ENCODE data around the gene ANKRD13A. TPM values are rescaled to one million over a fixed set of nuclear protein-coding genes. Genes with fewer than 3 reads are reported as not detected.
"Not testable (repeated sequence)": the region's sequence is repeated elsewhere in the genome, so short reads cannot be mapped to it uniquely, and the experiment has no call there.

ANKRD13A gene
- total RNA-seq, 1 donor from 2014 or later = 52.2 TPM

DNA sequence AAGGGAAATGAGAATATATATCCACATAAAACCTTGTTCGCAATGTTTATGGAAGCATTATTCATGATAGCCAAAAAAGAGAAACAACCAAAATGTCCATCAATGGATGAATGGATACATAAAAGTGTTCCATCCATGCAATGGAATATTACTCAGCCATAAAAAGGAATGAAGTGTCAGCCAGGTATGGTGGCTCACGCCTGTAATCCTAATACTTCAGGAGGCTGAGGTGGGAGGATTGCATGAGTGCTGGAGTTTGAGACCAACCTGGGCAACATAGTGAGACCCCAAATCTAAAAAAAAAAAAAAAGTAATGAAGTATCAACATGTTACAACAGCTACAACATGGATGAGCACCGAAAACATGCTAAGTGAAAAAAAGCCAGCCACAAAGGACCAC lies 72.7 kb downstream of the ANKRD13A start:
- Histone ChIP-seq H3K36me3 (ENCODE audit: control insufficient read depth in 3 of 3, insufficient read depth in 3 of 3, low read length in 3 of 3) (no peaks in the 10 kb centered on the region), H3K9me3 (ENCODE audit: control insufficient read depth in 3 of 3, low read length in 3 of 3) (no peaks in the 10 kb centered on the region), H3K27me3 (ENCODE audit: control insufficient read depth in 3 of 3, insufficient read depth in 3 of 3, low read length in 3 of 3) (peaks cover 0 to 6% (median 0%) of the 10 kb centered on the region in 3 donors), H3K4me3 (ENCODE audit: low read length in 3 of 3) (no peak overlapping the region), H3K9ac (ENCODE audit: low read depth in 1 of 3, low read length in 3 of 3) (no peak overlapping the region), H3K4me1 (ENCODE audit: control insufficient read depth in 3 of 3, insufficient read depth in 3 of 3, low read length in 3 of 3) (peaks cover 0 to 8% (median 6%) of the 10 kb centered on the region in 3 donors), H3K27ac (ENCODE audit: low read depth, low read length) (no peak overlapping the region)

DNA sequence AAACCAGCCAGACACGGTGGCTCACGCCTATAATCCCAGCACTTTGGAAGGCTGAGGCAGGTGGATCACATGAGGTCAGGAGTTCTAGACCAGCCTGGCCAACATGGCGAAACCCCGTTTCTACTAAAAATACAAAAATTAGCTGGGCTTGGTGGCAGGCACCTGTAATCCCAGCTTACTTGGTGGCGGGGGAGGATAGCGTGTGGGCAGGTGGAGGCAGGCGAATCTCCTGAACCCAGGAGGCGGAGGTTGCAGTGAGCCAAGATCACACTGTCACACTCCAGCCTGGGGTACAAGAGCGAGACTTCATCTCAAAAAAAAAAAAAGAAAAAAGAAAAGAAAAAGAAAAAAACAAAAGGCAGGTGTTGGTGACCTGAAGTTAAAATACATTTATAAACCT lies 73.4 kb downstream of the ANKRD13A start:
- not testable (repeated sequence) for H3K9me3 ChIP-seq (ENCODE audit: control insufficient read depth in 3 of 3, low read length in 3 of 3); H3K4me1 ChIP-seq (ENCODE audit: control insufficient read depth in 3 of 3, insufficient read depth in 3 of 3, low read length in 3 of 3); H3K36me3 ChIP-seq (ENCODE audit: control insufficient read depth in 3 of 3, insufficient read depth in 3 of 3, low read length in 3 of 3); H3K27ac ChIP-seq (ENCODE audit: low read depth, low read length); H3K27me3 ChIP-seq (ENCODE audit: control insufficient read depth in 3 of 3, insufficient read depth in 3 of 3, low read length in 3 of 3)
- Histone ChIP-seq H3K9ac (ENCODE audit: low read depth in 1 of 3, low read length in 3 of 3) (peak overlapping the region in 1 of 3 donors; percentile 25), H3K4me3 (ENCODE audit: low read length in 3 of 3) (peak overlapping the region; percentile 60 to 74 (median 61))

DNA sequence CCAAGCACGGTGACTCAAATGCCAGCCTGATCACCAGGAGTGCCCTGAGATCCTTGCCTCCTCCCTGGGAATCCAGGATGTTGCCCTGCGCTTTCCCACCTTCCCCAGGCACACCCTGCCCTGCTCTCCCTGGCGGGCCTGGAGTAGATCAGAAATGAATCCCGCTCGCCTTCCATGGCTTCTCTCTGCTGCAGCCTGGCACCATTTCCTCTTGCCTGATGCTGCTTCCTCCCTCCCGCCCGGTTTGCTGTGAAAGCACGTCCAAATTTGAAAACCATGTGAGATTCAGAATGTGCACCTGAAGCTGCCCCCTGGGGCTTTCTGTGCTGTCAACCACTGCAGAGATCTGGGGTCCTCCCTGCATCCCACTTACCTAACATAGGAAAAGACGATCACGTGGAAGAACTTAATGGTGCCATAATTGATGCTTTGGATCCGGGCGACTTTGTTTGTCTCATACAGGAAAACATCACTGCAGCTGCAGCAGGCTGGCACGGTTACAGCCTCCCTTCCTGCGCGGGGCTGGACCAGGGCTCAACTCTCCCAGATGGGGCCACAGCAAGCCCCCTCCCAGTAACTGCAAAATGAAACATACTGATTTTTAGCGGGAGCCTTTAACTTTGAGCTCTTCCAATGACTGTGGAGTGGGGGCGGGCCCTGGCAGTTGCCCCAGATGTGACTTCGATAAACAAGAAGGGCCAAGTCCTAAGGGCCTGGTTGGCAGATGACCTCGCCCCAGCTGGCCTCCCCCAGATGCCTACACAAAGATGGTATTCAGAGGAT lies 74.0 kb downstream of the ANKRD13A start:
- H3K4me1 ChIP-seq (ENCODE audit: control insufficient read depth in 3 of 3, insufficient read depth in 3 of 3, low read length in 3 of 3) = peaks cover 0 to 8% (median 6%) of the 10 kb centered on the region in 3 donors
- H3K27ac ChIP-seq (ENCODE audit: low read depth, low read length) = no peak overlapping the region
- H3K9ac ChIP-seq (ENCODE audit: low read depth in 1 of 3, low read length in 3 of 3) = peak overlapping the region in 1 of 3 donors; percentile 25
- peaks cover 0 to 6% (median 0%) of the 10 kb centered on the region in 3 donors for H3K27me3 ChIP-seq (ENCODE audit: control insufficient read depth in 3 of 3, insufficient read depth in 3 of 3, low read length in 3 of 3)
- no peaks in the 10 kb centered on the region for H3K36me3 ChIP-seq (ENCODE audit: control insufficient read depth in 3 of 3, insufficient read depth in 3 of 3, low read length in 3 of 3)
- H3K4me3 ChIP-seq (ENCODE audit: low read length in 3 of 3) = peak overlapping the region; percentile 60 to 74 (median 61)
- H3K9me3 ChIP-seq (ENCODE audit: control insufficient read depth in 3 of 3, low read length in 3 of 3) = no peaks in the 10 kb centered on the region

DNA sequence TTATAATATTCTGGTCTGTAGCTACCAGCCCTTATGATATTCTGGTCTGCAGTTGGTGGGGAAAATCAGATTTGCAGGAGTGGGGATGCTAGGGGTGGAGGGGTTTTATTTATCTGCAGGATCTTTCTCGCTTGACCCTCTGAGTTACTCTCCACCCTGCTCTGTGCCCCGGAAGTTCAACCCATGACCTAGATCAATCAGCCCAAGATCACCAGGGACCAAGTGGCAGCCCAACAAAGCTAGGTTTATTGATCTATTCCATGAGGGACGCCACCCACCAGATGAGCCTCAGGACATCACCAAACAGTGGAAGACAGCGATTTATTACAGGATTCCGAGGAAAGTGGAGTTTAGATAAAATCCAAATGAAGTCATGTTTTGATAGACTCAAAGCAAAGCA lies 74.9 kb downstream of the ANKRD13A start:
- H3K27ac ChIP-seq (ENCODE audit: low read depth, low read length) = no peak overlapping the region

DNA sequence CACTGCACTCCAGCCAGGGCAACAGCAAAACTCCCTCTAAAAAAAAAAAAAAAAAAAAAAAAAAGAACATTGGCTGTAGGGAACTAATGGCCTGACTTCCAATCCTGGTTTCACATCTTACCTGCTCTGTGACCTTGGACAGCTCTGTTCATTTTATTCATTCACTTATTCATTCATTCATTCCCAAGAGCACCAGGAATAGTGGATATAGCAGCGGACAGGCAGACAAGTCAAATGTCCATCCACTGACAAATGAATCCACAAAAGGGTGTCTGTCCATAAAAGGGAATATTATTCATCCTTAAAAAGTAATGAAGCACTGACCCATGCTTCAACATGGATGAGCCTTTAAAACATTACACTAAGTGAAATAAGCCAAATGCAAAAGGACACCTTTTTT lies 76.7 kb downstream of the ANKRD13A start:
- Histone ChIP-seq H3K27ac (ENCODE audit: low read depth, low read length) (no peak overlapping the region), H3K27me3 (ENCODE audit: control insufficient read depth in 3 of 3, insufficient read depth in 3 of 3, low read length in 3 of 3) (peaks cover 0 to 6% (median 0%) of the 10 kb centered on the region in 3 donors), H3K9me3 (ENCODE audit: control insufficient read depth in 3 of 3, low read length in 3 of 3) (no peaks in the 10 kb centered on the region), H3K9ac (ENCODE audit: low read depth in 1 of 3, low read length in 3 of 3) (no peak overlapping the region), H3K4me3 (ENCODE audit: low read length in 3 of 3) (no peak overlapping the region), H3K36me3 (ENCODE audit: control insufficient read depth in 3 of 3, insufficient read depth in 3 of 3, low read length in 3 of 3) (no peaks in the 10 kb centered on the region), H3K4me1 (ENCODE audit: control insufficient read depth in 3 of 3, insufficient read depth in 3 of 3, low read length in 3 of 3) (peaks cover 0 to 8% (median 7%) of the 10 kb centered on the region in 3 donors)

More for the DNA sequence above, 74.9 kb downstream of the ANKRD13A start:
- no peaks in the 10 kb centered on the region for H3K9me3 ChIP-seq (ENCODE audit: control insufficient read depth in 3 of 3, low read length in 3 of 3)
- peaks cover 0 to 8% (median 6%) of the 10 kb centered on the region in 3 donors for H3K4me1 ChIP-seq (ENCODE audit: control insufficient read depth in 3 of 3, insufficient read depth in 3 of 3, low read length in 3 of 3)
- H3K27me3 ChIP-seq (ENCODE audit: control insufficient read depth in 3 of 3, insufficient read depth in 3 of 3, low read length in 3 of 3) = peaks cover 0 to 6% (median 0%) of the 10 kb centered on the region in 3 donors
- H3K36me3 ChIP-seq (ENCODE audit: control insufficient read depth in 3 of 3, insufficient read depth in 3 of 3, low read length in 3 of 3) = no peaks in the 10 kb centered on the region
- no peak overlapping the region for H3K9ac ChIP-seq (ENCODE audit: low read depth in 1 of 3, low read length in 3 of 3)
- H3K4me3 ChIP-seq (ENCODE audit: low read length in 3 of 3) = no peak overlapping the region

DNA sequence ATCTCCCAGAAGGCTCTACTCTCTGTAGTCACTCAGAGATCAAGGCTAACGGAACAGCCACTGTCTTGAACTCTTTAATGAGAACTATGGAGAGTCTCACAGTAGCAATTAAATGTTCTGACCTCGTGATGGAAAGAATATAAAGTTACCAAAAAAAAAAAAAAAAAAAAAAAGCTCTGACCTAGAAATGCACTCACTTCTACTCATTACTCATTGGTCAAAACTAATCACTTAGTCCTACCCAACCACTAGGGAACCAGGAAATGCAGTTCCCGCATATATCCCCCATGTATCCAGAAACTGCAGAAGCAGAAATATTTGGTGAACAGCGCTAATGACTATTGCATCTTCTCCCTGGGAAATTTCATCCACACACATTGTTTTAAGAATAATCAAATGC lies 78.6 kb downstream of the ANKRD13A start:
- H3K9ac ChIP-seq (ENCODE audit: low read depth in 1 of 3, low read length in 3 of 3) = no peak overlapping the region
- H3K36me3 ChIP-seq (ENCODE audit: control insufficient read depth in 3 of 3, insufficient read depth in 3 of 3, low read length in 3 of 3) = no peaks in the 10 kb centered on the region
- no peak overlapping the region for H3K4me3 ChIP-seq (ENCODE audit: low read length in 3 of 3)
- no peaks in the 10 kb centered on the region for H3K9me3 ChIP-seq (ENCODE audit: control insufficient read depth in 3 of 3, low read length in 3 of 3)
- peaks cover 0 to 6% (median 0%) of the 10 kb centered on the region in 3 donors for H3K27me3 ChIP-seq (ENCODE audit: control insufficient read depth in 3 of 3, insufficient read depth in 3 of 3, low read length in 3 of 3)
- peaks cover 0 to 8% (median 7%) of the 10 kb centered on the region in 3 donors for H3K4me1 ChIP-seq (ENCODE audit: control insufficient read depth in 3 of 3, insufficient read depth in 3 of 3, low read length in 3 of 3)
- no peak overlapping the region for H3K27ac ChIP-seq (ENCODE audit: low read depth, low read length)

DNA sequence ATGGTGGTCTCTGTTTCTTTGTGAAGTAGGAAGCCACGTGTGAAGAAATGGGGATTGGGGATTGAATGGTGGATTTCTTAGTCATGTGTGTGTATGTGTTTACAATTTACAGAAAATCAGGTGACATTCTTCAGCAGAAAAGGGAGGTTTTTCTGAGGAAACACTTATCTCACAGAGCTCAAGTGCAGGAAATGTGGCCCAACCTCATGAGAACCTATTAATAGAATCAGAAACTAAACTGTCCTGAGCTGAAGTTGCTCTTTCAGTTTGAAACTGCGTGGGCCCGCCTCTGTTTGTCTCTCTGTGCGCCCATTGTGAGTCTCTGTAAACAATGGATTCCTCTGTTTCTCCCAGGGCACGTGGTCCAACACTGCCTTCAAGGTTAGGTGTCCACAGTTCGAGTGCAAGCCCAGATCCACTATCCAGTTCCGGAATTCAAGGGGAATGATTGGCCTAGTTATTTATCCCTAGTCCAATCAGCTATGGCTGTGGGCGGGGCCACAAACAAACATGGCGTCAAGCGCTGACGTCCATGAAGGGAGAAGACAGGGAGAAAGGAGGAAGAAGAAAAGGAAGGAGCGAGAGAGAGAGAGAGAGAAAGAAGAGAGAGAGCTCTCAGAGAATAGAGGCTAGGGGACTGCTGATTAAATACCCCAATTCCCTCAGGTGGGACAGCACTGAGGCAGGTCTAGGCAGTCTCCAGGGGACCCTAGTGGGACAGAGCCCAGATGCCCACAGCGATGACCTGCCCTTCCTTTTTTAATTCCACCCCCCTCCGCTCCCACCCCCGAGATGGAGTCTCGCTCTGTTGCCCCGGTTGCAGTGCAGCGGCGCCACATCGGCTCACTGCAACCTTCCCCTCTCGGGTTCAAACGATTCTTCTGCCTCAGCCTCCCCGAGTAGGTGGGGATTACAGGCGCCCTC lies 80.5 kb downstream of the ANKRD13A start:
- Histone ChIP-seq H3K4me3 (ENCODE audit: low read length in 3 of 3) (no peak overlapping the region), H3K4me1 (ENCODE audit: control insufficient read depth in 3 of 3, insufficient read depth in 3 of 3, low read length in 3 of 3) (peaks cover 0 to 2% (median 0%) of the 10 kb centered on the region in 3 donors), H3K36me3 (ENCODE audit: control insufficient read depth in 3 of 3, insufficient read depth in 3 of 3, low read length in 3 of 3) (no peaks in the 10 kb centered on the region), H3K27ac (ENCODE audit: low read depth, low read length) (no peak overlapping the region), H3K27me3 (ENCODE audit: control insufficient read depth in 3 of 3, insufficient read depth in 3 of 3, low read length in 3 of 3) (no peaks in the 10 kb centered on the region), H3K9ac (ENCODE audit: low read depth in 1 of 3, low read length in 3 of 3) (no peak overlapping the region), H3K9me3 (ENCODE audit: control insufficient read depth in 3 of 3, low read length in 3 of 3) (no peaks in the 10 kb centered on the region)

DNA sequence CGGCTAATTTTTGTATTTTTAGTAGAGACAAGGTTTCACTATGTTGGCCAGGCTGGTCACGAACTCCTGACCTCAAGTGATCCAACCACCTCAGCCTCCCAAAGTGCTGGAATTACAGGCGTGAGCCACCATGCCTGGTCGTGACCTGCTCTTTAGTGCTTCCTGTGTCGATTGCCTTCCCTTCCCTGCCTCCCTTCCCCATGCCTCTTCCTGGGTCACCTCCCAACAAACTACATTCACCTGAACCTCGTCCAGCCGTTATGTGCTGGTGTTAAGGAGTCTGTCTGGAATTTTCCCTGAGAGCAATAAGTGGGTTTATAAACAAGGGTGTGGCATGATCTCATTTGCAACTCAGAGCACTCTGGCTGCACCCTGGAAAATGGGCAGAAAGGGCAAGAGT lies 81.2 kb downstream of the ANKRD13A start:
- no peak overlapping the region for H3K4me3 ChIP-seq (ENCODE audit: low read length in 3 of 3)
- H3K36me3 ChIP-seq (ENCODE audit: control insufficient read depth in 3 of 3, insufficient read depth in 3 of 3, low read length in 3 of 3) = no peaks in the 10 kb centered on the region
- no peaks in the 10 kb centered on the region for H3K27me3 ChIP-seq (ENCODE audit: control insufficient read depth in 3 of 3, insufficient read depth in 3 of 3, low read length in 3 of 3)
- no peaks in the 10 kb centered on the region for H3K9me3 ChIP-seq (ENCODE audit: control insufficient read depth in 3 of 3, low read length in 3 of 3)
- peaks cover 0 to 2% (median 0%) of the 10 kb centered on the region in 3 donors for H3K4me1 ChIP-seq (ENCODE audit: control insufficient read depth in 3 of 3, insufficient read depth in 3 of 3, low read length in 3 of 3)
- no peak overlapping the region for H3K27ac ChIP-seq (ENCODE audit: low read depth, low read length)
- H3K9ac ChIP-seq (ENCODE audit: low read depth in 1 of 3, low read length in 3 of 3) = no peak overlapping the region

DNA sequence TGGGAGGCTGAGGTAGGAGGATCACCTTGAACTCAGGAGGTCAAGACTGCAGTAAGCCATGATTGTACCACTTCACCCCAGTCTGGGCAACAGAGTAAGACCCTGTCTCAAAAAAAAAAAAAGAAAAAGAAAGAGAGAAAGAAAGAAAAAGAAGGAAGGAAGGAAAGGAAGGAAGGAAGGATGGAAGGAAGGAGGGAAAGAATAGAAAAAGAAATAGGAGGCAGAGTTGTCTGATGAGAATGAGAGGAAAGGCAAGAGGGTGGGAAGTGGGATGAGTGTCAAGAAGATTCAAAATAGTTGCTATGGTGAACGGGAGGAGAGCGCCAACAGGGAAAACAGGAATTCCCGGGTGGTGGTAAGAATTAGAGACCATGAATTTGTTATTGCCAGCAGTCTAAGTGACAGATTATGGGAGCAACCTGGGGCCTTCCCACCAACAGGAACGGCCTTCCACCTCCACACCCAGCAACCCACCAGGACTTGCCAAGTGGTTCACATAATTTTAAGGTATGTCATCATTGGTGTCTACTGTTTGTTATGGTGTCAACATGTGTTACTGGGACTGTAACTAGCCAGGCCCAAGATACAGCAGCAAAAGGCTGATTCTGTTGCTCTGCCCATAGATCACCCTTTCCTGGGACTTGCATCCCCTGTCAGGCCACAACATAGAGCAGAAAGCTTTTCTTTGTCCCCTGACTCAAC lies 85.2 kb downstream of the ANKRD13A start:
- no peak overlapping the region for H3K27ac ChIP-seq (ENCODE audit: low read depth, low read length)
- no peaks in the 10 kb centered on the region for H3K9me3 ChIP-seq (ENCODE audit: control insufficient read depth in 3 of 3, low read length in 3 of 3)
- H3K4me3 ChIP-seq (ENCODE audit: low read length in 3 of 3) = no peak overlapping the region
- H3K36me3 ChIP-seq (ENCODE audit: control insufficient read depth in 3 of 3, insufficient read depth in 3 of 3, low read length in 3 of 3) = no peaks in the 10 kb centered on the region
- H3K4me1 ChIP-seq (ENCODE audit: control insufficient read depth in 3 of 3, insufficient read depth in 3 of 3, low read length in 3 of 3) = peaks cover 0 to 2% (median 0%) of the 10 kb centered on the region in 3 donors
- H3K27me3 ChIP-seq (ENCODE audit: control insufficient read depth in 3 of 3, insufficient read depth in 3 of 3, low read length in 3 of 3) = no peaks in the 10 kb centered on the region
- no peak overlapping the region for H3K9ac ChIP-seq (ENCODE audit: low read depth in 1 of 3, low read length in 3 of 3)

Data from skeletal muscle tissue (tissue), 4 donors.